ENCODE measurements around the gene COPS3. TPM values are rescaled to one million over a fixed set of nuclear protein-coding genes. Genes with fewer than 3 reads are reported as not detected.

The COPS3 gene
- total RNA-seq, 1 experiment from 2014 or later, result 125 TPM

DNA sequence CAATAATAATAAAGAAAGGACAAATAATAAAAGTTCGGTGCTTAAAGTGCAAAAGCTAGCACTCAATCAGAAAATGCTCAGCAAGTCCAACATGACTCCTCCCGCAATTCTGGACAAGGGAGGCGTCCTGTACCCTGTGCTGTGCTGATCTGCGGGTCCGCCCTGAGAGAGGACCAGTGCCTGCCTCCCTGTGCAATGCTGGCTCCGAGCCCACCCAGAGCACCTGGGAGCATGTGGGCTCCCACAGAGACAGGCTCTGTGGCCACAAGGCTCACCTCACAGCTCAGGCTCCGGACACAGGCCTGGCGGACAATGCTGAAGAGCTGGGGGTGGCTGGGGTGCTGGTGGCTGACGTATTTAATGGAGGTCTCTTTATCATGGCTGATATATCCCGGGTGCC lies 55.1 kb downstream of the COPS3 start:
- H3K4me3 ChIP-seq (ENCODE audit: insufficient read depth, low read depth, low read length), result no peak overlapping the region
- peak; percentile 28 for DNase-seq
- H3K36me3 ChIP-seq (replicated peaks; ENCODE audit: control insufficient read depth, insufficient read depth, low read length), result peaks cover 51% of the 10 kb centered on the region
- no peaks in the 10 kb centered on the region for H3K27me3 ChIP-seq (ENCODE audit: control insufficient read depth, insufficient read depth, low read length)

DNA sequence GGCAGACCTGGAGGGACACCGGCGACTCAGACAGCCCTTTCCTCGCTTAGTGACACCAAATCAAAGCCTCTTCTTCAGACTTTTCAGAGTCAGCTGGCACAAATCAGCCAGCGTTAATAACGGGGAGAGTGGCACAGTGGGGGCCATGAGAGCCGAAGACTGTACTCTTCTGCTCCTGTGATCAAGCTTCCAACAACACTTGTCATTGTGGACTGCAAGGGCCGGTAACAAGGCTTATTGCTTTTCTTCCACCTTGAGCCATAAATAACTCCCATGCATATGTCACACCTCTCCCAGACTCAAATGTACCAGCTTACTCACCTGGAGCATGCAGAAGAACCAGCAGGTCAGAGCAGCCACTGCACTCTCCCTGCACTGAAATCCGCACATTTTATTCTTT lies 56.9 kb downstream of the COPS3 start:
- Histone ChIP-seq H3K27me3 (ENCODE audit: control insufficient read depth, insufficient read depth, low read length) (no peaks in the 10 kb centered on the region), H3K4me3 (ENCODE audit: insufficient read depth, low read depth, low read length) (no peak overlapping the region), H3K36me3 (replicated peaks; ENCODE audit: control insufficient read depth, insufficient read depth, low read length) (peaks cover 50% of the 10 kb centered on the region)
- peak; percentile 10 for DNase-seq

DNA sequence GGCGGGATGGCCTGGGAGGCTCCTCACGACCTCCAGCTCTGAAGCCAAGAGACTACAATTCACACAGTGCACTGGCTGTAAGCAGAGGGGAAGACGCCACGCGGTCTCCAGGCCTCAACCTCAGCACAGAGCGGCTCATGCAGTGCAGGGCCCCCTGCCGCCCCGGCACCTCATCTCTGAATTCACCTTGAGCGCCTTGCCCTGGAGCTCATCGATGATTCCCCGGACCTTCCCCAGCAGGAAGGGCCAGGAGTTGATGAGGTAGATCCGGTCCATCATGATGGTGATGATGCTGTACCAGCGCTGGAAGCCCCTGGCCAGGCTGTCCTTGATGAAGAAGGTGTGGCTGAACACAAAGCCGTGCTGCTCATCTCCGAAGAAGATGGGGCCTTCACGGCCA lies 57.3 kb downstream of the COPS3 start:
- DNase-seq, result no peak
- Histone ChIP-seq H3K4me3 (ENCODE audit: insufficient read depth, low read depth, low read length) (no peak overlapping the region), H3K36me3 (replicated peaks; ENCODE audit: control insufficient read depth, insufficient read depth, low read length) (peaks cover 51% of the 10 kb centered on the region), H3K27me3 (ENCODE audit: control insufficient read depth, insufficient read depth, low read length) (no peaks in the 10 kb centered on the region)

GRCh38 chr17:17221329-17221728 lies 59.7 kb downstream of the COPS3 start:
- H3K36me3 ChIP-seq (replicated peaks; ENCODE audit: control insufficient read depth, insufficient read depth, low read length), result peaks cover 52% of the 10 kb centered on the region
- no peak overlapping the region for H3K4me3 ChIP-seq (ENCODE audit: insufficient read depth, low read depth, low read length)
- peak; percentile 28 for DNase-seq
- H3K27me3 ChIP-seq (ENCODE audit: control insufficient read depth, insufficient read depth, low read length), result no peaks in the 10 kb centered on the region

DNA sequence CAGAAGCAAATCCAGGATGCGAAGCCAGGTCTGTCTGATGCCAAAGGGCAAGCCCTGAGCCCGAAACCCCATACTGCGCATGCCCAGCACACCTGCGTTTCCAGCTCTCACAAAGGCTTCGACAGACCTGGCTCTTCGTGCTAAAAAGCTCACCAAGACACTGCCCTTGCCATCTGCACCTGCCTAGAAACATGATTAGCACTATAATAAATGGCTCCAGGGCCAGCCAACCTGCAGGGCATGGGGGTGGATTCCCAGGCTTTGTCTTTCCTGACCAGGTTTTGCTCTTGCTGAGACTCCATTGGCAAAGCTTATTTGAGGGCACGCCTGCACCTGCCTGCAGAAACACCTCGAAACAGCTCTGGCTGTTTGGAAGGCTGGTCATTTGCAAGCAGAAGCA lies 60.5 kb downstream of the COPS3 start:
- Histone ChIP-seq H3K36me3 (replicated peaks; ENCODE audit: control insufficient read depth, insufficient read depth, low read length) (peaks cover 47% of the 10 kb centered on the region), H3K27me3 (ENCODE audit: control insufficient read depth, insufficient read depth, low read length) (no peaks in the 10 kb centered on the region), H3K4me3 (ENCODE audit: insufficient read depth, low read depth, low read length) (no peak overlapping the region)
- DNase-seq, result peak; percentile 48

GRCh38 chr17:17217995-17218394 lies 63.1 kb downstream of the COPS3 start:
- Histone ChIP-seq H3K27me3 (ENCODE audit: control insufficient read depth, insufficient read depth, low read length) (no peaks in the 10 kb centered on the region), H3K4me3 (ENCODE audit: insufficient read depth, low read depth, low read length) (no peak overlapping the region), H3K36me3 (replicated peaks; ENCODE audit: control insufficient read depth, insufficient read depth, low read length) (peaks cover 37% of the 10 kb centered on the region)
- no peak for DNase-seq

GRCh38 chr17:17216776-17217175 lies 64.3 kb downstream of the COPS3 start:
- peaks cover 32% of the 10 kb centered on the region for H3K36me3 ChIP-seq (replicated peaks; ENCODE audit: control insufficient read depth, insufficient read depth, low read length)
- peak; percentile 76 for DNase-seq
- no peaks in the 10 kb centered on the region for H3K27me3 ChIP-seq (ENCODE audit: control insufficient read depth, insufficient read depth, low read length)
- no peak overlapping the region for H3K4me3 ChIP-seq (ENCODE audit: insufficient read depth, low read depth, low read length)

GRCh38 chr17:17216236-17216635 lies 64.8 kb downstream of the COPS3 start:
- Histone ChIP-seq H3K4me3 (ENCODE audit: insufficient read depth, low read depth, low read length) (no peak overlapping the region), H3K36me3 (replicated peaks; ENCODE audit: control insufficient read depth, insufficient read depth, low read length) (peaks cover 30% of the 10 kb centered on the region), H3K27me3 (ENCODE audit: control insufficient read depth, insufficient read depth, low read length) (no peaks in the 10 kb centered on the region)
- DNase-seq, result peak; percentile 55

- H3K36me3 ChIP-seq (replicated peaks; ENCODE audit: control insufficient read depth, insufficient read depth, low read length), result peaks cover 27% of the 10 kb centered on the region
- no peaks in the 10 kb centered on the region for H3K27me3 ChIP-seq (ENCODE audit: control insufficient read depth, insufficient read depth, low read length)
- no peak overlapping the region for H3K4me3 ChIP-seq (ENCODE audit: insufficient read depth, low read depth, low read length)
- DNase-seq, result no peak
These were observed 65.5 kb downstream of the COPS3 start for GRCh38 chr17:17215575-17215974.

DNA sequence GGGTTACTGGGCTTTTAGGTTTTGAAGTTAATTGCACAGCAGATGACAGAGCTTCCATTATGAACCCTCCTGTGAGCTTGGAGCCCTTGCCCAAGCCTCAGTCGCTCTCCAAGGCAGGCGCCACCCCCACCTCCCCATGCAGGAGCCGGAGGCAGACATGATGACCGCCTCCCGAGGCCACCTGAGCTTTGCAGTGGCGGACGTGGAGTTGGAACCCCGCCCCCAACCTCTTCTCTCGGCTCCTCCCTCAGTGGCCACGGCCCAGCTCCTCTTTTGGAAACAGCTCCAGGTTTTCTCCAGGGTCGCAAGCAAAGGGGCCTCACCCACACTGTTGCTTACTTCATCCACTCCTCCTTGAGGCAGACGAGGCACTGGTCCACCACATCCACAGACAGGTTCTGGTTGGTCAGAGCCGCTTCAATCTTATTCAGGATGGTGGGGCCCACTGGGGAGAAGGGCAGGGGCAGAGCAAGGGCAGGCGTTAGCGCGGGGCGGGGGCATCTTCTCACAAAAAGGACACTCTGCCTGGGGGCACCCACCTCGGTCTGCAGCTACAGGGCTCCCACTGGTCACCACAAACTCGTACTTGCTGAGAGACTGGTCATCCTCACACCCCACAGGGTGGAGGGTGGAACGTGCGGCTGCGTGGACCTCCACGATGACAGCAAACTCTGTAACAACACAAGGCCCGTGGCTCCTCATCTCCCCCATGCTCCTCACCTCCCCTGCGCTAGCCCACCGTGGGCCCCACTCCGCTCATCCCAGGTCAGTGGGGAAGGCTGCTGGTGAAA lies 66.2 kb downstream of the COPS3 start:
- Histone ChIP-seq H3K4me3 (ENCODE audit: insufficient read depth, low read depth, low read length) (no peak overlapping the region), H3K27me3 (ENCODE audit: control insufficient read depth, insufficient read depth, low read length) (no peaks in the 10 kb centered on the region), H3K36me3 (replicated peaks; ENCODE audit: control insufficient read depth, insufficient read depth, low read length) (peaks cover 25% of the 10 kb centered on the region)
- peak; percentile 55 for DNase-seq

DNA sequence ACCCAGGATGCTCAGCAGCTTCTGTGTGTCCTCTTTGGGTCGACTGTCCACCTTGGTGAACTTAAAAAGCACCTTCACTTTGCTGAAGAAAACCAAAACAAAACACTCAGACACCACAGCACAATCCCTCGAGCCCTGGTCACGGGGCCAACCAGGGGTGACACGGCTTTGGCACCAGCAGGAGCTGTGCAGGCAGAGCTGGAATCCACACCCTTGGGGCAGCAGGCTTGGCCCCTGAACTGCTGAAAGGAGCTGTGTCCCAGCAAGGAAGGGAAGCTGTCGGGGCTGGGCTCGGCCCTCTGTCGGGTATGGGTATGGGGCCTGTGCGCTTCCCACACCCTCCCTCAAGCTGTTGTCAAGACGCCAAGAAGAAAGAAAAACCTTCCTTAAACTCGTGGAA lies 67.3 kb downstream of the COPS3 start:
- H3K4me3 ChIP-seq (ENCODE audit: insufficient read depth, low read depth, low read length), result no peak overlapping the region
- no peaks in the 10 kb centered on the region for H3K27me3 ChIP-seq (ENCODE audit: control insufficient read depth, insufficient read depth, low read length)
- no peak for DNase-seq
- H3K36me3 ChIP-seq (replicated peaks; ENCODE audit: control insufficient read depth, insufficient read depth, low read length), result peaks cover 23% of the 10 kb centered on the region

GRCh38 chr17:17207998-17208397 lies 73.0 kb downstream of the COPS3 start:
- Histone ChIP-seq H3K36me3 (replicated peaks; ENCODE audit: control insufficient read depth, insufficient read depth, low read length) (peaks cover 3% of the 10 kb centered on the region), H3K4me3 (ENCODE audit: insufficient read depth, low read depth, low read length) (no peak overlapping the region), H3K27me3 (ENCODE audit: control insufficient read depth, insufficient read depth, low read length) (no peaks in the 10 kb centered on the region)
- DNase-seq, result no peak

GRCh38 chr17:17206913-17207335 lies 74.1 kb downstream of the COPS3 start:
- DNase-seq, result no peak
- no peaks in the 10 kb centered on the region; the same call in 1 of the 2 replicates for H3K36me3 ChIP-seq (replicated peaks; ENCODE audit: control insufficient read depth, insufficient read depth, low read length)

GRCh38 chr17:17206124-17206912 lies 74.7 kb downstream of the COPS3 start, which contains the start of gene PLD6:
TSS of gene PLD6 (minus strand) at chr17:17206333. CDS start at chr17:17206286, 47 bp downstream.
- no peak within 1 kb of the TSS for H3K4me3 ChIP-seq (ENCODE audit: insufficient read depth, low read depth, low read length)

More at GRCh38 chr17:17206913-17207335, 74.1 kb downstream of the COPS3 start:
- Histone ChIP-seq H3K27me3 (ENCODE audit: control insufficient read depth, insufficient read depth, low read length) (no peaks in the 10 kb centered on the region), H3K4me3 (ENCODE audit: insufficient read depth, low read depth, low read length) (no peak overlapping the region)

More at GRCh38 chr17:17206124-17206912, 74.7 kb downstream of the COPS3 start, which contains the start of gene PLD6:
- Histone ChIP-seq H3K27me3 (ENCODE audit: control insufficient read depth, insufficient read depth, low read length) (no peaks in the 10 kb centered on the region), H3K36me3 (replicated peaks; ENCODE audit: control insufficient read depth, insufficient read depth, low read length) (no peaks in the 10 kb centered on the region; the same call in 1 of the 2 replicates)
- DNase-seq, result peak; percentile 65
